IPS DF 19.7 (cell line): ENCODE data around the gene SCO2.

Source experiments
- DNase-seq: peaks from one replicate; pipeline ENCODE4 v3.0.0-alpha.2; 2013; ENCODE audit warnings: low read depth, low spot score

SCO2 gene

DNA sequence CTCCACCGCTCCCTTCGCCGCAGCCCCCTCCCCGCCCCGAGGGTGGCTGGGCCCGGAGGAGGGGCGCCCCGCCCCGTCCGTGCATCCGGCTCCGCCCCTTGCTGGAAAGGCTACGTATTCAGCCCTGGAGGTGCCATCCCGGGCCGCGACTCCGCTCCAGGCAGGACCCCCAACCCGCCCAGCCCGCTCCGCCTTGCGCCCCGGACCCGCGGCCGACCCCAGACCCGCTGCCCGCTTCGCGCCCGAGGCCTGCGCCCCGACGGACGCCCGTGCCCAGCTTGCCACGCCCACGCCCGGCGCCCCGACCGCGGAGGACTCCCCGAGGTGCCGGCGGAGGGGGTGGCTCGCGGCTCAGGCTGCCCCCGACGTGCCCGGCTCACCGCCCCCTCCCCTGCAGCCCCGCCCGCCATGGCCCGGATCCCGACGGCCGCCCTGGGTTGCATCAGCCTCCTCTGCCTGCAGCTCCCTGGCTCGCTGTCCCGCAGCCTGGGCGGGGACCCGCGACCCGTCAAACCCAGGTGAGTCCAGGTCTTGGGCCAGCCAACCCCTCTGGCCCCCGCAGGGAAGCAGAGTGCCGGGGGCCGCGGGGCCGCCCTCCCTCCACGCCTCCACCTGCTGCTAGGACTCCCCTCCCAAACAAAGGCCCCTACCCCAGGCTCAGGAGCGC lies 43.8 kb downstream of the SCO2 start, which contains the start of gene ADM2:
Gene ADM2 (plus strand): TSS at position 104 of the 667 bp plus-strand sequence. CDS start 305 bp downstream, at position 409.
- DNase-seq: no peak

DNA sequence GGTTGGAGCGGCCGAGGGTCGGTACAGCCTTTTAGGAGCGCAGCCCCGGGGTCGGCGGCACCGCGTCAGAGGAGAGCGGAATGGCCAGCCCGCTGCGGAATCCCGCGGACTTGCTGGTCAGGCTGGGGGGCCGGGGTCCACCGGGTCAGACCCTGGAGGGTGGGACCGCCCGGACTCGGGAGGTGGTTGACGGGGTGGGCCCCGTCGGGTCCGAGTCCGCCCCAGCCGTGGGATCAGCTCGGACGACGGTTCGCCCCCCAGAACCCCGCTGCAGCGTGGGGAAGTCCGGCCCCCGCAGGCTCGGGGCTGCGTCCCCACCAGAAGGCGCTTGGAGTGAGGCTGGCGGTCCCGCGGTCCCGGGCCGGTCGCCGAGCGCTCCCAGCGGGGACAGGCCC lies 44.4 kb downstream of the SCO2 start:
- DNase-seq: no peak

DNA sequence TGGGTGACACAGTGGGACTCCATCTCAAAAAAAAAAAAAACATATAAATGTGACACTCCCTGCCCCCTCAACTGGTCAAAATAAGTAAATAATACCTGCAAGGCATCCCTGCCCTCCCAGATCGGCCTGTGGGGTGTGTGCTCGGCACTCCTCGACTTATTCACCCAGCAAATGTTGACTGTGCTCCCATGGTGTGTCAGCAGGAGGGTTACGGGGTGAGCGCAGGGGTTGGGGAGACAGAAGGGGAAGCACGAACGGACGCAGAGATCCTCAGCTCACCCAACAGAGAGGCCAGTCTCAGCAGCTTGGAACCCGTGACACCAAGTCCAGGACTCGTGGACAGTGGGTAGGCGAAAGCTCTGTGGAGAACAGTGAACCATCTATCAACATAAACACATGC lies 45.7 kb downstream of the SCO2 start:
- no peak for DNase-seq

DNA sequence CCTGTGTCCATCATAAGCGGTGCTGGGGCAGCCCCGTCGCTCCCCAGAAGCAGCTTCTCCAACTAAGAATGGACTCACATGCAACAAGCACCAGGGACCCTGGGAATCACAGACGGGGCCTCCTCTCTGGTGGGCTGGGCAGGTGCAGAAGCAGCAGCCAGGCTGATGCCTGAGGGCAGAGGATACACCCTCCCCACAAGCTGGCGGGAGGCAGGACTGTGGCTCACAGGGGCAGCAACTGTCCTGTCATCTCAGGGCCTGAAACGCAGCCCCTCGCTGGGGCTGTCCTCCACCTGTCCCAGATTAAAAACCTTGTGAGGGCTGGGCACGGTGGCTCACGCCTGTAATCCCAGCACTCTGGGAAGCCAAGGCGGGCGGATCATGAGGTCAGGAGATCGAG lies 47.5 kb downstream of the SCO2 start:
- no peak for DNase-seq

DNA sequence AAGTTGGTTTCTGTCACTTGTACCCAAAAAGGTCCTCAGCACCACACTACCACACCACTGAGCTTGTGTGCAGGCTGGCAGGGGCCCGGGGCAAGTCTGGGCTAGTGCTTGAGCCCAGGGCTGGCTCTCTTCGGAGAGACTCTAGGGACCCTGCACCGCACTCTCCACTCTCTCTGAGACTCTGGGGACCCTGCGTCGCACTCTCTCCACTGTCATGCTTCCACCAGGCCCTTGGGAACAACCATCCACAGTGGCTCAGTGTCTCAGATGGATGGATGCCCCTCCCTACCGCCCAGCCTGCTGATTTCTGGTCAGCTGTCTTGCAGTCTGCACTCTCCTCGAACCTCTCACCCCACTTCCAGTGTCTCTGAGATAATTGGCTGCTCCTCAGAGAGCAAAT lies 48.5 kb downstream of the SCO2 start:
- DNase-seq: no peak

DNA sequence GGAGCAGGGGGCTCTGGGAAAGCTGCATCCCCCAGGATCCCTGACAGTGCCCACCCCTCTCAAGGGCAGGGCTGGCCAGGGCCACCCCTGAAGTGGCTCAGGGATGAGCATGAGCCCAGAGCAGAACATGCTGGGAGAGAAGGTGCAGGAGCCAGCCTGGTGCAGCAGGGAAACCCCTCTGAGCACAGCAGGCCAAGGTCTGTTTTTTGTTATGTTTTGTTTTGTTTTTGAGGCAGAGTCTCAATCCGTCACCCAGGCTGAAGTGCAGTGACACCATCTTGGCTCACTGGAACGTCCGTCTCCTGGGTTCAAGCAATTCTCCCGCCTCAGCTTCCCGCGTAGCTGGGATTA lies 49.8 kb downstream of the SCO2 start:
- no peak for DNase-seq

DNA sequence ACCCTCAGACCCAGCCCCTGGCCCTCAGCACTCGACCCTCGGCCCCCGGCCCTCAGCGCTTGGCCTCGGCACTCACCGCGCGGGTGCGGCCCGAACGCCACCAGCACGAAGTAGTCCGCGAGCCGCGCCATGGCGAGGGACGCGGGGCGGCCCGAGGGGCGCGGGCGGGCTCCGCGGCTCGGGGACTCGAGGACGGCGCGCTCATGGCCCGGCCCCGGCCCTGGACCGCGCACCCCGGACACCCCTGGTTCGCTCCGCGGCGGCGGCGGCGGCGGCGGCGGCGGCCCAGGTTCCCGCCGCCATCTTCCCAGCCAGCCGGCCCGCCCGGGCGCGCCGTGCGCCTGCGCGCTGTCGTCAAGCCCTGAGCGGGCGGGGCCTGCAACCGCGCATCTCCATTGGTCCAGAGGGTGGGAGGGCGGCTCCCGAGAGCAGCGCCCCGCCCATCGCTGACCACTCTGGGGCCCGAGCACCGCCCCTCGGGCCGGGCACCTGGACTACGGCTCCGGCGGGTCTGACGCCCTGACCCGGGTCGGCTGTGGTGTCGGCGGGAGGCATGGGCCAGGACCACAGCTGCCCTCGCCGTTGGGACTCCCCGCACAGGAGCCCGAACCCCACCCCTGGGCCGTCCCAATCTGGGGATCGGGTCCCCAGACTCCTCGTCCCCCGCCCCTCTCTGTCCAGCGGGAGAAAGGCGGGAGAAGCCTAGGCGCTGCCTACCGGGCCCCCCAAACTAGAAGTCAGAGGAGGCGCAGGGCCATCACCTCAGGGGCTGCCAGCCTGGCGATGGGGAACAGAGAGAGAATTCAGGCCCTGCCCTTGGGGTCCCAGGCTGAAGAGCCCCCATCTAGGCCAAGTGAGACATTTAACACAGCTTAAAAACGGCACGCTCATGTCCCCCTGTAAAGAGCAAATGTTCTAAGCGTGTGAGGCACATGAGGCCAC lies 50.4 kb downstream of the SCO2 start, which contains the start of gene SBF1:
Gene SBF1 (minus strand): TSS at position 326 of the 942 bp plus-strand sequence. CDS start 195 bp downstream, at position 131.
- peak; percentile 38 for DNase-seq

DNA sequence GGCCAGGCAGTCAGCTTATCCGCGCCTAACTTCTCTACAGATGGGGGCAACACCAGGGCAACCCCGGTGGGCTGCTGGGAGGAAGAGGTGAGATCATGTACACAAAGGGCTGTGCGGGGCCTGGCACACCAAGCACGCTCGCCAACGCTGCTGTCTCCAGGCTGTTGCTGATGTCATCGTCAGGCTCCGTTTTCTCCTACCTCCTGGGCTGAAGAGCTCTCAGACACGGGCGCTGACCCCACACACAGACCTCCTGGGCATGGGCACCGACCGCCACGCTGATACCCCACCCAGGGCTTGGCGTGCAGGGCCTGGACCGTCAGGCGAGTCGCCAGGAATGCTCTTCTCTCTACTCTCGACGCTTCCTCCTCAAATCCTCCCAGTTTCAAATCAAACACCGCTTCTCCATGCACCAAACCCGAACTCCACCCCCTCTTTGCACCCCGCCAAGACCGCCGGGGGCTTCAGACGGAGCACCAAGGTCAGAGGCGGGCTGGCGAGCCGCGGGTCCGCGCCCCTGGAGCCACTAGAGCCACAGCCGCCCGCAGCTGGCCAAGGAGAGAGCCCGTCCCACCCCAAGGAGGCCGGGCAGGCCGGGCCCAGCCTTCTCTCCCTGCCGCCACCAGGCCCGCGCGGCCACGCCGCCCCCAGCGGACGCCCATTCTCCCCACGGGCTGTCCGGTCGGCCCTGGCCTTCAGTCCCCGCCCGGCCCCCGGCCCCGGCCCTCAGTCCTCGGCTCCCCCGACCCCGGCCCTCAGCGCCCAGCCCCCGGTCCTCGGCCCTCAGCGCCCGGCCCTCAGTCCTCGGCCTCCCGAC lies 51.3 kb downstream of the SCO2 start:
- DNase-seq: no peak
